CD4-positive, alpha-beta T cell (primary cell): Measurements from ENCODE around the gene RARG. TPM values are rescaled to one million over a fixed set of nuclear protein-coding genes. Genes with fewer than 3 reads are reported as not detected.
A peak's percentile ranks its signal among the peaks of the same experiment; 100 is the strongest.

Experiments
- ATAC-seq: fragments of 200-7000 bp; cut with Tn5 transposase; one replicate; pipeline ENCODE4 v1.10.0; 2022; ENCODE audit warnings: mild to moderate bottlenecking; ENCODE audit not compliant: poor library complexity
- CTCF ChIA-PET: fragments of 350-600 bp; sonication (Branson Sonifier 250); formaldehyde crosslinking; loops from one replicate; lab custom pipeline; 2021; ENCODE audit warnings: antibody characterized with exemption, inconsistent platforms; lab: Charles Lee
- POLR2A ChIA-PET: fragments of 350-600 bp; sonication (Branson Sonifier 250); formaldehyde crosslinking; loops from one replicate; lab custom pipeline; 2021; ENCODE audit warnings: antibody characterized with exemption, inconsistent platforms; lab: Charles Lee
- DNase-seq, 14 experiments: peaks; one replicate each; pipeline ENCODE4 v3.0.0-alpha.2; 2013 to 2020; ENCODE audit warnings: mixed read lengths in 2 of 14
- H3K27ac ChIP-seq, 2 donors: one replicate each; pipeline versions ENCODE4 v1.5.1 to v1.7.0; 2013; ENCODE audit warnings: low read length in 2 of 2, low read depth in 1 of 2, mild to moderate bottlenecking in 1 of 2
- H3K27me3 ChIP-seq, 2 experiments: 1 replicate in 1 of 2; 2 replicates in 1 of 2; pipeline versions ENCODE4 v1.6.1 to v1.7.0; 2013; ENCODE audit warnings: low read length in 2 of 2, control low read depth in 1 of 2, mild to moderate bottlenecking in 1 of 2, moderate library complexity in 1 of 2; ENCODE audit not compliant: insufficient read depth in 2 of 2, control insufficient read depth in 1 of 2
- H3K36me3 ChIP-seq: one replicate; pipeline ENCODE4 v1.6.1; 2013; ENCODE audit warnings: low read length, control low read depth; ENCODE audit not compliant: insufficient read depth
- H3K4me1 ChIP-seq: one replicate; pipeline ENCODE4 v1.6.1; 2013; ENCODE audit warnings: low read length, control low read depth; ENCODE audit not compliant: insufficient read depth
- H3K4me3 ChIP-seq: one replicate; pipeline ENCODE4 v1.5.1; 2013; ENCODE audit warnings: mild to moderate bottlenecking, low read length, moderate library complexity
- H3K9me3 ChIP-seq, 2 experiments: 1 replicate in 1 of 2; 2 replicates in 1 of 2; pipeline versions ENCODE4 v1.6.1 to v1.7.0; 2013; ENCODE audit warnings: low read length in 2 of 2, mild to moderate bottlenecking in 2 of 2, control low read depth in 1 of 2, moderate library complexity in 1 of 2; ENCODE audit not compliant: control insufficient read depth in 1 of 2, insufficient read depth in 1 of 2
- H3K27ac Mint-ChIP-seq: one replicate; pipeline ENCODE4 v1.8.0; 2020; ENCODE audit warnings: mixed read lengths
- H3K27me3 Mint-ChIP-seq: one replicate; pipeline ENCODE4 v1.8.0; 2021; ENCODE audit warnings: mixed read lengths
- H3K36me3 Mint-ChIP-seq: one replicate; pipeline ENCODE4 v1.8.0; 2021; ENCODE audit warnings: low read depth, mixed read lengths
- H3K4me1 Mint-ChIP-seq: one replicate; pipeline ENCODE4 v1.8.0; 2021; ENCODE audit warnings: low read depth, mixed read lengths
- H3K4me3 Mint-ChIP-seq: one replicate; pipeline ENCODE4 v1.8.0; 2020; ENCODE audit warnings: mild to moderate bottlenecking, mixed read lengths
- H3K9me3 Mint-ChIP-seq: one replicate; pipeline ENCODE4 v1.8.0; 2020; ENCODE audit warnings: mixed read lengths
- CTCF ChIP-seq: fragments of 200-600 bp; IDR thresholded peaks from one replicate; pipeline ENCODE4 v1.8.0; 2022; ENCODE audit warnings: antibody characterized with exemption, mild to moderate bottlenecking
- intact Hi-C, 2 experiments: fragments of 100-400 bp; cut with DNase I in 1 of 2; cut with micrococcal nuclease in 1 of 2; formaldehyde crosslinking; loops; one replicate each; pipeline versions ENCODE4 v1.15.1 to v1.9.0; 2023 to 2025; cut with DNase I, micrococcal nuclease
- total RNA-seq, 174 experiments: library from RNA in 2 of 174; stranded (reverse) in 2 of 174; gene quantifications; one replicate each; pipeline ENCODE4 v1.2.3 and lab custom pipeline; 2021 to 2026

RARG gene
- total RNA-seq, 2 experiments from 2014 or later = 14.0 to 15.8 TPM

GRCh38 chr12:53215497-53215896 lies 16.5 kb downstream of the RARG start:
- Mint-ChIP-seq H3K4me1 (peaks cover 74% of the 10 kb centered on the region), H3K27ac (peak overlapping the region; percentile 90), H3K9me3 (no peaks in the 10 kb centered on the region), H3K36me3 (peaks cover 72% of the 10 kb centered on the region), H3K27me3 (no peaks in the 10 kb centered on the region), H3K4me3 (peak overlapping the region; percentile 100)
- ChIA-PET POLR2A (interaction anchor here (1.3 to 3.5 kb wide), 5 partner anchors 35 to 108 kb away, joined by 4 to 17 read pairs (median 9); partner anchors contain the start of genes AAAS, CSAD, ESPL1 and ZNF740), CTCF (interaction anchor here (8.3 kb wide), 1 partner anchor 36 kb away, joined by 68 read pairs; a partner anchor contains a TSS)
- intact Hi-C loops = no loop called here
- Histone ChIP-seq H3K9me3 (no peaks in the 10 kb centered on the region), H3K27me3 (no peaks in the 10 kb centered on the region), H3K36me3 (peaks cover 57% of the 10 kb centered on the region), H3K4me3 (no peak overlapping the region), H3K4me1 (peaks cover 70% of the 10 kb centered on the region), H3K27ac (peak overlapping the region; percentile 29 to 31)
- no peak for ATAC-seq
- DNase-seq = no peak
- no peak for TF ChIP-seq CTCF

- ChIA-PET CTCF (interaction anchor here (0.5 to 8.3 kb wide), 10 partner anchors 21 to 294 kb away, joined by 3 to 68 read pairs (median 11); partner anchors contain the start of genes AAAS and ESPL1), POLR2A (interaction anchor here (0.6 to 3.5 kb wide), 9 partner anchors 9 to 109 kb away, joined by 3 to 23 read pairs (median 5); partner anchors contain the start of genes AAAS, CSAD, ESPL1 and PFDN5)
- Mint-ChIP-seq H3K27me3 (no peaks in the 10 kb centered on the region), H3K4me1 (peaks cover 70% of the 10 kb centered on the region), H3K9me3 (no peaks in the 10 kb centered on the region), H3K4me3 (peak overlapping the region; percentile 100), H3K27ac (peak overlapping the region; percentile 64), H3K36me3 (peaks cover 72% of the 10 kb centered on the region)
- ATAC-seq (no peak), DNase-seq (no peak)
- Histone ChIP-seq H3K27me3 (no peaks in the 10 kb centered on the region), H3K27ac (no peak overlapping the region), H3K4me3 (no peak overlapping the region), H3K9me3 (no peaks in the 10 kb centered on the region), H3K4me1 (peaks cover 75% of the 10 kb centered on the region), H3K36me3 (peaks cover 59% of the 10 kb centered on the region)
- TF ChIP-seq CTCF = no peak
- intact Hi-C loops = loop anchor here (5.0 kb wide), 2 partner anchors 52 to 127 kb away; partner anchors contain the start of gene ESPL1 (in 1 of the 2)
Measured at GRCh38 chr12:53214687-53215455, 17.1 kb downstream of the RARG start.

- Histone ChIP-seq H3K9me3 (no peaks in the 10 kb centered on the region), H3K27me3 (no peaks in the 10 kb centered on the region), H3K4me3 (no peak overlapping the region), H3K36me3 (peaks cover 59% of the 10 kb centered on the region), H3K4me1 (peaks cover 79% of the 10 kb centered on the region), H3K27ac (no peak overlapping the region)
- intact Hi-C loops = loop anchor here (5.0 kb wide), 2 partner anchors 53 to 128 kb away; partner anchors contain the start of gene ESPL1 (in 1 of the 2)
- TF ChIP-seq CTCF = no peak
- no peak for ATAC-seq
- Mint-ChIP-seq H3K4me3 (no peak overlapping the region), H3K4me1 (peaks cover 68% of the 10 kb centered on the region), H3K27me3 (no peaks in the 10 kb centered on the region), H3K27ac (peak overlapping the region; percentile 64), H3K9me3 (no peaks in the 10 kb centered on the region), H3K36me3 (peaks cover 67% of the 10 kb centered on the region)
- ChIA-PET CTCF (interaction anchor here (0.5 to 8.3 kb wide), 16 partner anchors 14 to 294 kb away, joined by 3 to 68 read pairs (median 7); partner anchors contain the start of genes AAAS, ESPL1, PFDN5 and RARG), POLR2A (interaction anchor here (0.9 to 3.5 kb wide), 14 partner anchors 9 to 109 kb away, joined by 3 to 23 read pairs (median 4); partner anchors contain the start of genes AAAS, CSAD, ESPL1 and PFDN5)
- DNase-seq = no peak
Measured at GRCh38 chr12:53214221-53214620, 17.8 kb downstream of the RARG start.
